ENCODE results near the gene MAN1C1.

DNA sequence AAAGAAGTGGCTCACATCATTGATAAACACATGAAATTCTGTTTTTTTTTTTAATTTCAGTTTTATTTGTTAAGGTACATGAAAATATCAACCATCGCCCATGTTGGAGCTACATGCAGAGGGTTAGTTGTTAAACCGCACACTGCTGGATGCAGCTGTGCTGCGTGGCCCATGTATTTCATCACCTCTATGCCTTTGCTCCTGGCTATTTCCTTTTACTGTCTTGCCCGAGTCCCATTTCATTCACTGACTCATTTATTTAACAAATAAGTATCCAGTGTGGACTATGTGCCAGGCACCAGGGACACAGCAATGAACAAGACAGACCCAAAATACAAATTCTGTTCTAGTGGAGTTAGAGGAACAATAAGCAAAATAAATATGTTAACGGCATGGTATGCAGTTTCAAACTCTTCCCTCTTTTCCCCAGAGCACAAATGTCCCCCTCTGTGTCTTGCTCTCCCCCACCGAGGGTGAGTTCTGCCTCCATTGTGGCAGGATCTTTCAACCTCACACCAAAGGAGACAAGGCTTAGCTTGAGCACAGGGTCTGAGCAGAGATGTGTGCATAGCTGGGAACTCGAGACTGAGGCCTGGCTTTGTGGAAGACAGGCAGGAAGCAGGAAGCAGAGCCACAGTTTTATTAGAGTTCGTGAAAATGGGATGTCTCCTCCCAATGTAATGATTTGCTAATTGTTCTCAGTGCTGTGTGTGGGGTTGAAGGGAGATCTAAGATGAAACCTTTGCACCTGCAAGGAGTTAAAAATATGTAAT, 44.6 kb downstream of the MAN1C1 start:
- TF ChIP-seq, protein P1, sequence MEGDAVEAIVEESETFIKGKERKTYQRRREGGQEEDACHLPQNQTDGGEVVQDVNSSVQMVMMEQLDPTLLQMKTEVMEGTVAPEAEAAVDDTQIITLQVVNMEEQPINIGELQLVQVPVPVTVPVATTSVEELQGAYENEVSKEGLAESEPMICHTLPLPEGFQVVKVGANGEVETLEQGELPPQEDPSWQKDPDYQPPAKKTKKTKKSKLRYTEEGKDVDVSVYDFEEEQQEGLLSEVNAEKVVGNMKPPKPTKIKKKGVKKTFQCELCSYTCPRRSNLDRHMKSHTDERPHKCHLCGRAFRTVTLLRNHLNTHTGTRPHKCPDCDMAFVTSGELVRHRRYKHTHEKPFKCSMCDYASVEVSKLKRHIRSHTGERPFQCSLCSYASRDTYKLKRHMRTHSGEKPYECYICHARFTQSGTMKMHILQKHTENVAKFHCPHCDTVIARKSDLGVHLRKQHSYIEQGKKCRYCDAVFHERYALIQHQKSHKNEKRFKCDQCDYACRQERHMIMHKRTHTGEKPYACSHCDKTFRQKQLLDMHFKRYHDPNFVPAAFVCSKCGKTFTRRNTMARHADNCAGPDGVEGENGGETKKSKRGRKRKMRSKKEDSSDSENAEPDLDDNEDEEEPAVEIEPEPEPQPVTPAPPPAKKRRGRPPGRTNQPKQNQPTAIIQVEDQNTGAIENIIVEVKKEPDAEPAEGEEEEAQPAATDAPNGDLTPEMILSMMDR (IDR thresholded peaks at IDR 0.05) = no peak
- TF ChIP-seq POLR2A (IDR thresholded peaks at IDR 0.05) = no peak

Measured in uterus (tissue), 2 donors.